OCI-LY7 (cell line): Measurements from ENCODE around the gene DDI1. TPM values are rescaled to one million over a fixed set of nuclear protein-coding genes. Genes with fewer than 3 reads are reported as not detected.

Experiments
- BruUV-seq: library from RNA; stranded (reverse); fragments of 400-500 nt; replicated peaks from 2 replicates; lab custom pipeline; 2021; lab: Mats Ljungman, UMichigan
- CTCF ChIA-PET: fragments of 300-600 bp; sonication (Branson Sonifier 250); formaldehyde crosslinking; loops from one replicate; lab custom pipeline; 2022; ENCODE audit warnings: antibody characterized with exemption; ENCODE audit not compliant: unreplicated experiment; lab: Charles Lee
- POLR2A ChIA-PET: fragments of 300-600 bp; sonication (Branson Sonifier 250); formaldehyde crosslinking; loops from one replicate; lab custom pipeline; 2022; ENCODE audit warnings: antibody characterized with exemption; lab: Charles Lee
- DNase-seq: peaks from one replicate; pipeline ENCODE4 v3.0.0-alpha.2; 2015; ENCODE audit warnings: low spot score
- H2AFZ ChIP-seq: fragments of 200-600 bp; sonication (generic), shearing (Covaris generic); 2 replicates; pipeline ENCODE4 v1.6.1; 2014; ENCODE audit warnings: mild to moderate bottlenecking, antibody characterized with exemption, low read length, moderate library complexity
- H3K27ac ChIP-seq: fragments of 200-600 bp; sonication (generic); 2 replicates; pipeline ENCODE4 v1.5.1; 2014; ENCODE audit warnings: mixed run types, low read depth, mild to moderate bottlenecking, moderate library complexity, low read length, inconsistent platforms; ENCODE audit not compliant: poor library complexity, severe bottlenecking
- H3K36me3 ChIP-seq: fragments of 200-600 bp; sonication (generic); 2 replicates; pipeline ENCODE4 v1.6.1; 2014; ENCODE audit warnings: mild to moderate bottlenecking, antibody characterized with exemption, low read length, moderate library complexity, mixed read lengths; ENCODE audit not compliant: insufficient read depth
- H3K4me1 ChIP-seq: fragments of 200-600 bp; sonication (generic); 2 replicates; pipeline ENCODE4 v1.5.1; 2014; ENCODE audit warnings: mild to moderate bottlenecking, low read length; ENCODE audit not compliant: insufficient read depth, poor library complexity, severe bottlenecking
- H3K4me2 ChIP-seq: fragments of 200-600 bp; sonication (generic); 2 replicates; pipeline ENCODE4 v1.6.1; 2014; ENCODE audit warnings: mild to moderate bottlenecking, low read length
- H3K4me3 ChIP-seq: fragments of 200-600 bp; sonication (generic); 2 replicates; pipeline ENCODE4 v1.5.1; 2014; ENCODE audit warnings: mild to moderate bottlenecking, low read depth, low read length; ENCODE audit not compliant: poor library complexity, severe bottlenecking
- H3K79me2 ChIP-seq: fragments of 200-600 bp; sonication (generic); 2 replicates; pipeline ENCODE4 v1.6.1; 2016; ENCODE audit warnings: low read depth, mild to moderate bottlenecking, low read length, moderate library complexity, mixed read lengths; ENCODE audit not compliant: insufficient read depth
- H3K9me2 ChIP-seq: fragments of 200-600 bp; sonication (generic); 2 replicates; pipeline ENCODE4 v1.6.1; 2016; ENCODE audit warnings: mild to moderate bottlenecking, low read length, mixed read lengths; ENCODE audit not compliant: insufficient read depth
- H3K9me3 ChIP-seq: fragments of 200-600 bp; sonication (generic); 2 replicates; pipeline ENCODE4 v1.6.1; 2014; ENCODE audit warnings: mild to moderate bottlenecking, mixed run types, low read length, mixed read lengths
- H4K20me1 ChIP-seq: fragments of 200-600 bp; sonication (generic); 2 replicates; pipeline ENCODE4 v1.6.1; 2014; ENCODE audit warnings: mild to moderate bottlenecking, antibody characterized with exemption, low read length, moderate library complexity, mixed read lengths; ENCODE audit not compliant: insufficient read depth
- EZH2phosphoT487 ChIP-seq: fragments of 200-600 bp; sonication (generic); IDR thresholded peaks from 2 replicates; pipeline ENCODE4 v1.6.1; 2018; ENCODE audit warnings: low read depth, borderline replicate concordance, mild to moderate bottlenecking, mixed run types, antibody characterized with exemption, low read length, moderate library complexity, mixed read lengths
- intact Hi-C: fragments of 100-400 bp; cut with micrococcal nuclease; formaldehyde crosslinking; loops from one replicate; pipeline ENCODE4 v1.10.0; 2022; ENCODE audit not compliant: unreplicated experiment
- total RNA-seq, 2 experiments: library from RNA; depleted of rRNA in 1 of 2; stranded (reverse); fragments of >200 nt in 1 of 2; shearing (Covaris generic) in 1 of 2; gene quantifications; 2 replicates each; pipeline ENCODE4 v1.2.3, GENCODE V29; 2014 to 2022
- TF ChIP-seq, protein P1 (sequence below): fragments of 200-600 bp; sonication (generic); conservative IDR thresholded peaks from 2 replicates; pipeline ENCODE4 v1.5.1; 2014; ENCODE audit warnings: mild to moderate bottlenecking, antibody characterized with exemption, low read length, moderate library complexity, mixed read lengths

DDI1 gene
- total RNA-seq, 2 experiments from 2014 or later, result not detected

DNA sequence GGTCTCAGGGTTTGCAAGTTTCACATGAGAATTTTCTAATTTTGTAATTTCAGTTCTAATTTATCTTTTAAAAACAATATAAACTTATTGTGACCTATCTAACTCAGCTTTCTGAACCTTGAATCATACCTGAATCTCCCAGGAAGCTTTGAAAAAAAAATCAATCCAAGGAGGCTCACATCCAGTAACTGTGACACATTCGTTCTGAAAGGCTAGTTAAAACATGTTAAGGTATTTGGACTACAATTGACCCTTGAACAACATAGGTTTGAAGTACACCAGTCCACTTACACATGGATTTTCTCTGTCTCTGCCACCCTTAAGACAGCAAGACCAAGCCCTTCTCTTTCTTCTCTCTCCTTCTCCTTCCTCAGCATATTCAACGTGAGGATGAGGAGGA lies 40.0 kb downstream of the DDI1 start:
- Histone ChIP-seq H3K9me2 (no peaks in the 10 kb centered on the region), H3K27ac (no peak overlapping the region), H3K9me3 (no peaks in the 10 kb centered on the region), H3K79me2 (no peaks in the 10 kb centered on the region), H3K36me3 (no peaks in the 10 kb centered on the region), H4K20me1 (peaks cover 3% of the 10 kb centered on the region; the same call in 1 of the 2 replicates), H3K4me3 (no peak overlapping the region), H3K4me1 (no peaks in the 10 kb centered on the region), H3K4me2 (no peak overlapping the region), H2AFZ (no peak overlapping the region)
- BruUV-seq, result no TSS peak
- TF ChIP-seq EZH2phosphoT487, result no peak
- TF ChIP-seq, protein P1, sequence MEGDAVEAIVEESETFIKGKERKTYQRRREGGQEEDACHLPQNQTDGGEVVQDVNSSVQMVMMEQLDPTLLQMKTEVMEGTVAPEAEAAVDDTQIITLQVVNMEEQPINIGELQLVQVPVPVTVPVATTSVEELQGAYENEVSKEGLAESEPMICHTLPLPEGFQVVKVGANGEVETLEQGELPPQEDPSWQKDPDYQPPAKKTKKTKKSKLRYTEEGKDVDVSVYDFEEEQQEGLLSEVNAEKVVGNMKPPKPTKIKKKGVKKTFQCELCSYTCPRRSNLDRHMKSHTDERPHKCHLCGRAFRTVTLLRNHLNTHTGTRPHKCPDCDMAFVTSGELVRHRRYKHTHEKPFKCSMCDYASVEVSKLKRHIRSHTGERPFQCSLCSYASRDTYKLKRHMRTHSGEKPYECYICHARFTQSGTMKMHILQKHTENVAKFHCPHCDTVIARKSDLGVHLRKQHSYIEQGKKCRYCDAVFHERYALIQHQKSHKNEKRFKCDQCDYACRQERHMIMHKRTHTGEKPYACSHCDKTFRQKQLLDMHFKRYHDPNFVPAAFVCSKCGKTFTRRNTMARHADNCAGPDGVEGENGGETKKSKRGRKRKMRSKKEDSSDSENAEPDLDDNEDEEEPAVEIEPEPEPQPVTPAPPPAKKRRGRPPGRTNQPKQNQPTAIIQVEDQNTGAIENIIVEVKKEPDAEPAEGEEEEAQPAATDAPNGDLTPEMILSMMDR, result no peak
- no peak for DNase-seq
- ChIA-PET POLR2A (no interaction called here), CTCF (no interaction called here)
- intact Hi-C loops, result no loop called here

DNA sequence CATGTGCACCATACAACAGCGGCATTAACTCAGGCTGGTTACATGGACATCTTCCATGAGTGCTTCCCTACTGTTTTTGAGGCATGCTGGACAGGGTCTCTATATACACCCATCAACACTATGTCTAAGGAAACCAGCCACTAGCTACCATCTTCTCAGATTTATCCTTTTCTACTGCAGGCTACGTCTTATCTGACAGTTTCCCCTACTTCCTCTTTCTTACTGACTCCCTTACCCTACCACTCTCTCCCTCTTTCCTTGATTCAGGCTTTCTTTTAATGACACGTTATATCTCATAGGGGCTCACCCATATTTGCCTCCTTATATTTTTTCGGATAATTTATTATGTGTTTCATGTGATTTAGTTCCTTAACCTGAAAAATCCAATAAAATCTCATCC lies 41.8 kb downstream of the DDI1 start:
- H3K79me2 ChIP-seq, result no peaks in the 10 kb centered on the region
- peaks cover 3% of the 10 kb centered on the region; the same call in 1 of the 2 replicates for H4K20me1 ChIP-seq
- H3K4me2 ChIP-seq, result no peak overlapping the region
- POLR2A ChIA-PET, result no interaction called here
- CTCF ChIA-PET, result no interaction called here
- H3K27ac ChIP-seq, result no peak overlapping the region
- H3K9me2 ChIP-seq, result no peaks in the 10 kb centered on the region
- intact Hi-C loops, result no loop called here
- H3K4me3 ChIP-seq, result no peak overlapping the region
- H2AFZ ChIP-seq, result no peak overlapping the region
- BruUV-seq, result no TSS peak
- no peaks in the 10 kb centered on the region for H3K9me3 ChIP-seq
- no peaks in the 10 kb centered on the region for H3K36me3 ChIP-seq
- DNase-seq, result no peak
- TF ChIP-seq, protein P1, result no peak
- no peak for TF ChIP-seq EZH2phosphoT487
- H3K4me1 ChIP-seq, result no peaks in the 10 kb centered on the region

DNA sequence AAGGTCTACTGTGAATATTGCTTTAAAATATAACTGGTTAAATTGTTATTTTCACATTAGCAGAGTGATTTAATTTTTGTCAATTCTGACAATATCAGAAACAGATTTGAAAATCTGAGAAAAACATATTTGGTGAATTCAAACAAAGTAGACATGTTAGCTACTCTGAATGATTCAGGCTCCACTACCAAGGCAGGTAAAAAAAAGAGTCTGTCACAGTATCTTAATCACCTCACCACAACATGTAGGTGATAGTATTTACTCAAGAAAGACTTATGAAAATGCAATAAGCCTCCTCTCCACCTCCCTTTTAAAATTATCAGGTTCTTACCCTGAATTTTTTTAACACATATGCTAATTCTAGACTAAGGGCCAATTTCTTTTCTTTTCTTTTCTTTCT lies 42.6 kb downstream of the DDI1 start:
- Histone ChIP-seq H3K27ac (no peak overlapping the region), H3K79me2 (no peaks in the 10 kb centered on the region), H3K4me2 (no peak overlapping the region), H4K20me1 (no peaks in the 10 kb centered on the region), H3K9me2 (no peaks in the 10 kb centered on the region), H3K36me3 (no peaks in the 10 kb centered on the region), H3K4me1 (no peaks in the 10 kb centered on the region), H3K4me3 (no peak overlapping the region), H3K9me3 (no peaks in the 10 kb centered on the region), H2AFZ (no peak overlapping the region)
- no peak for DNase-seq
- intact Hi-C loops, result no loop called here
- BruUV-seq, result no TSS peak
- ChIA-PET CTCF (no interaction called here), POLR2A (no interaction called here)
- no peak for TF ChIP-seq EZH2phosphoT487
- TF ChIP-seq, protein P1, result no peak
